Activated T-cell treated with anti-CD3 and anti-CD28 coated beads, Interleukin-2, amount 50 U/mL, for 4 hours (primary cell): ENCODE results near the gene TH. TPM values are rescaled to one million over a fixed set of nuclear protein-coding genes. Genes with fewer than 3 reads are reported as not detected.
"Not testable (repeated sequence)": the region's sequence is repeated elsewhere in the genome, so short reads cannot be mapped to it uniquely, and the experiment has no call there.

Experiments used
- ATAC-seq, 2 donors: fragments of 200-7000 bp; cut with Tn5 transposase; one replicate each; pipeline ENCODE4 v1.10.0; 2021
- DNase-seq: peaks from one replicate; pipeline ENCODE4 v3.0.0-alpha.2; 2020
- H3K27me3 Mint-ChIP-seq: one replicate; pipeline ENCODE4 v1.8.0; 2021; ENCODE audit warnings: low read depth, mixed read lengths
- H3K36me3 Mint-ChIP-seq: one replicate; pipeline ENCODE4 v1.8.0; 2022; ENCODE audit warnings: mixed read lengths; ENCODE audit not compliant: insufficient read depth
- H3K4me1 Mint-ChIP-seq: one replicate; pipeline ENCODE4 v1.8.0; 2021; ENCODE audit warnings: low read depth, mixed read lengths
- H3K4me3 Mint-ChIP-seq: one replicate; pipeline ENCODE4 v1.8.0; 2021; ENCODE audit warnings: mild to moderate bottlenecking, moderate library complexity, mixed read lengths
- H3K9me3 Mint-ChIP-seq: one replicate; pipeline ENCODE4 v1.8.0; 2021; ENCODE audit warnings: mixed read lengths
- total RNA-seq, 3 donors: library from RNA; stranded (reverse); gene quantifications; one replicate each; pipeline ENCODE4 v1.2.1, GENCODE V29; 2021

The TH gene
- total RNA-seq, 3 donors from 2014 or later: not detected

GRCh38 chr11:2182075-2182474 lies 10.5 kb upstream of the TH start:
- Mint-ChIP-seq H3K36me3 (no peaks in the 10 kb centered on the region), H3K4me1 (no peaks in the 10 kb centered on the region), H3K27me3 (peaks cover 8% of the 10 kb centered on the region), H3K9me3 (no peaks in the 10 kb centered on the region), H3K4me3 (no peak overlapping the region)
- DNase-seq (no peak), ATAC-seq (no peak)

- H3K4me3 Mint-ChIP-seq: no peak overlapping the region
- no peaks in the 10 kb centered on the region for H3K4me1 Mint-ChIP-seq
- DNase-seq: no peak
- no peak for ATAC-seq
- H3K9me3 Mint-ChIP-seq: no peaks in the 10 kb centered on the region
- H3K27me3 Mint-ChIP-seq: peaks cover 8% of the 10 kb centered on the region
- no peaks in the 10 kb centered on the region for H3K36me3 Mint-ChIP-seq
Measured at GRCh38 chr11:2180789-2181370, 9.3 kb upstream of the TH start.

DNA sequence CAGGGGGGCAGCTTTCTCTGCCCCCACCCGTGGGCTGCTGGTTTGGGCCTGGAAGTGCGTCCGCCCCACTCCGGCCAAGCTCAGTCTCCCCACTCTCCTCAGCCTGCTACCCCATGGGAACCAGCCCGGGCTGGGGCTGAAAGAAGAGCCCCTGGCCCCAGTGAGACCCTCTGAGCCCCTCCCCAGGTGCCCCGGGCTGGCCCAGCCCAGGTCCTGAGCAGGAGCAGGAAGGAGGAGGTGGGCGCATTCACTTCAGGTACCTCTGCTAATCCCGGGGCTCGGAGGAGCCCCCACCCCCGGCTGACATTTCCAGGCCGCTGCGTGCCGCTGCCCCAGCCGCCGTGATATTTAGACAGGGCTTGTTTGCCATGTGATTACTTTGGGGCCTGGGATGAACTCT lies 8.7 kb upstream of the TH start:
- no peaks in the 10 kb centered on the region for H3K9me3 Mint-ChIP-seq
- peaks cover 8% of the 10 kb centered on the region for H3K27me3 Mint-ChIP-seq
- H3K4me1 Mint-ChIP-seq: no peaks in the 10 kb centered on the region
- H3K36me3 Mint-ChIP-seq: no peaks in the 10 kb centered on the region
- DNase-seq (no peak), ATAC-seq (no peak)
- no peak overlapping the region for H3K4me3 Mint-ChIP-seq

DNA sequence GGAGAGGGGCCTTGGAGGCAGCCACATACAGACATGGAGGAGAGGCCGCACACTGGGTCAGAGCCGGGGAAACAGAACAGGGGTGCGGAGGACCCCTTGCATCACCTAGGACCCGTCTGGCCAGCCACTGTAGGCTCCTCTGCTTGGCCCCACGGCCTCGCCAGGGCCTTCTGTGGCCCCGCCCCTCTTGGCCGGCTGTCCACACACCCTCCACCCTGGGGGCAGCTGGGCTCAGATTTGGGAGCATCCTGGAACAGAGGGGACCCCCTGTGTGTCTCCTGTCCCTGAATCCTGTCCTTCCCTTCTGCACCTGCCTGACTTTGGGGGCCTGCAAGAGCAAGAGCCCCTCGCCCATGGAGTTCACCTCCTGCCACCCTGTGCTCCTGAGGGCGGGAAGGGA lies 7.9 kb upstream of the TH start:
- H3K4me1 Mint-ChIP-seq: no peaks in the 10 kb centered on the region
- ATAC-seq: no peak
- no peaks in the 10 kb centered on the region for H3K36me3 Mint-ChIP-seq
- H3K27me3 Mint-ChIP-seq: peaks cover under 1% of the 10 kb centered on the region
- DNase-seq: no peak
- no peak overlapping the region for H3K4me3 Mint-ChIP-seq
- H3K9me3 Mint-ChIP-seq: no peaks in the 10 kb centered on the region

DNA sequence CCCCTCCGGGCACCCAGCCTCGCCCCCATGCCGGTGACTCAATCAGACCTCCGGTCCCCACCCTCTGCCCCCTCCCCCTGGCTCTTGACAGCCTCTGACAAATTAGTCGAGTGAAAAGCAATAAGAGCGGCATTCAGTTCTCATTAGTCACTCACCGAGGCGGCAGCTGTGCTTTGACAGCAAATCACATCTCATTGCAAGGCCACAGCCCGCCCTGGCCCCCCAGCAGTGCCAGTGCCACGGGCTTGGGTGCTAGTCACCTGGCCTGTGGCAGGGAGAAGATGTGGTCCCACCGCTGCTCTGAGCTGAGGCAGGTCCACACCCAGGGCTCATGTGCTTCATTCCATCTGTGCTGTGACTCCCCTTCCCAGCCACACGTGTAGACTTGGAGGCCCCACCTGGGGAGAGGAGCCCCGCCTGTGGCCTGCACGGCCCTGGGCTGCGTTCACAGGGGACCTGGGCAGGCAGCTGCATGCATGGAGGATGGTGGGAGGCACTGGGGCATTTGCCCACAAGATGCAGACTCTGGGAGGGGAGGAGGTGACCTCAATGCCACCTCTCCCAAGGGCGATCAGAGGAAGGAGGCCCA lies 7.4 kb upstream of the TH start:
- no peak for DNase-seq
- Mint-ChIP-seq H3K4me3 (no peak overlapping the region), H3K4me1 (no peaks in the 10 kb centered on the region), H3K36me3 (no peaks in the 10 kb centered on the region), H3K27me3 (peaks cover 2% of the 10 kb centered on the region), H3K9me3 (no peaks in the 10 kb centered on the region)
- no peak for ATAC-seq

GRCh38 chr11:2178055-2178773 lies 6.6 kb upstream of the TH start:
- DNase-seq, H3K27me3 Mint-ChIP-seq, H3K4me1 Mint-ChIP-seq, ATAC-seq, H3K36me3 Mint-ChIP-seq, H3K4me3 Mint-ChIP-seq, H3K9me3 Mint-ChIP-seq: not testable (repeated sequence)

- ATAC-seq: no peak
- Mint-ChIP-seq H3K27me3 (peaks cover 2% of the 10 kb centered on the region), H3K4me3 (no peak overlapping the region), H3K36me3 (no peaks in the 10 kb centered on the region), H3K9me3 (no peaks in the 10 kb centered on the region), H3K4me1 (no peaks in the 10 kb centered on the region)
- no peak for DNase-seq
Measured at GRCh38 chr11:2177076-2177475, 5.5 kb upstream of the TH start.

DNA sequence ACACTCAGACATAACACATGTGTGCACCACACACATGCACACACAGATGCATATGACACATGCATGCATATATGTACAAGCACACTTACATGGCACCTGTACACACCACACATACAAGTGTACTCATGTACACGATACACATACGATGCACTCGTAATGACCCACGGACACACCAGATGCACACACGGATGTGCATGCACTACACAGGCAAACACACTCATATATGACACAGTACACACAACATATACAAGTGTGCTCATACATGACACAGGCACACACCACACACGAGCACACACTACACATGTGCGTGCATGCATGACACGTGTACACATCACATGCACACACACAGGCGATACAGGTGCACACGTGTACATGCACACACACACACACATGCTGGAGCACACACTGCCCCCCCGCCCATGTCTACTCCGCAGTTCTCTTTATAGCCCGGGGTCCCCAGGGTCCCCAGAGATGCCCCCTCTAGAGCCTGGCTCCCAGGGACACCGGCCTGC lies 4.8 kb upstream of the TH start:
- DNase-seq (no peak), ATAC-seq (no peak)
- peaks cover 2% of the 10 kb centered on the region for H3K27me3 Mint-ChIP-seq
- no peak overlapping the region for H3K4me3 Mint-ChIP-seq
- no peaks in the 10 kb centered on the region for H3K9me3 Mint-ChIP-seq
- H3K4me1 Mint-ChIP-seq: no peaks in the 10 kb centered on the region
- H3K36me3 Mint-ChIP-seq: no peaks in the 10 kb centered on the region

DNA sequence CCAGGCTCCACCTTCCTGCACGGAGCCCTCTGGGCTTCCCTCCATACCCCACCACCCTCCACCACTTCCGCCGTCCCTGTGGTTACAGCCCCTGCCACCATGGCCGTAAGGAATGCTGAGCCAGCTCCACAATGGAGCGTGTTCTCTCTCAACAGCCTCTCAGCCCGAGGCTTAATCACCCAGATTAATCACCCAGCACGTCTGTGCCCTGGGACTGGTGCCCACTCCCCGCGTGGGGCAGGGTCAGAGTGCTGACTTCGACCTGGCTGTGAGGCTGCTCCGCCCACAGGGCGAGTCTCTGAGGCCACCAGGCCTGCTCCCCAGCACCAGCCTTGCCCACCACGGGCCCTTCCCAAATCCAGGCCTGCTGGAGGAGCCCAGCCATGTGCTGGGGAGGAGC lies 4.0 kb upstream of the TH start:
- ATAC-seq (no peak), DNase-seq (no peak)
- H3K36me3 Mint-ChIP-seq: no peaks in the 10 kb centered on the region
- H3K9me3 Mint-ChIP-seq: no peaks in the 10 kb centered on the region
- H3K27me3 Mint-ChIP-seq: peaks cover 2% of the 10 kb centered on the region
- no peak overlapping the region for H3K4me3 Mint-ChIP-seq
- no peaks in the 10 kb centered on the region for H3K4me1 Mint-ChIP-seq

- no peaks in the 10 kb centered on the region for H3K9me3 Mint-ChIP-seq
- no peaks in the 10 kb centered on the region for H3K36me3 Mint-ChIP-seq
- DNase-seq: no peak
- no peak for ATAC-seq
- no peaks in the 10 kb centered on the region for H3K4me1 Mint-ChIP-seq
- H3K4me3 Mint-ChIP-seq: no peak overlapping the region
- H3K27me3 Mint-ChIP-seq: peaks cover 2% of the 10 kb centered on the region
Measured at GRCh38 chr11:2174361-2174760, 2.7 kb upstream of the TH start.

GRCh38 chr11:2173761-2174160 lies 2.1 kb upstream of the TH start:
- Mint-ChIP-seq H3K4me1 (no peaks in the 10 kb centered on the region), H3K9me3 (no peaks in the 10 kb centered on the region), H3K4me3 (no peak overlapping the region), H3K27me3 (peaks cover 2% of the 10 kb centered on the region), H3K36me3 (no peaks in the 10 kb centered on the region)
- DNase-seq: no peak
- ATAC-seq: no peak

DNA sequence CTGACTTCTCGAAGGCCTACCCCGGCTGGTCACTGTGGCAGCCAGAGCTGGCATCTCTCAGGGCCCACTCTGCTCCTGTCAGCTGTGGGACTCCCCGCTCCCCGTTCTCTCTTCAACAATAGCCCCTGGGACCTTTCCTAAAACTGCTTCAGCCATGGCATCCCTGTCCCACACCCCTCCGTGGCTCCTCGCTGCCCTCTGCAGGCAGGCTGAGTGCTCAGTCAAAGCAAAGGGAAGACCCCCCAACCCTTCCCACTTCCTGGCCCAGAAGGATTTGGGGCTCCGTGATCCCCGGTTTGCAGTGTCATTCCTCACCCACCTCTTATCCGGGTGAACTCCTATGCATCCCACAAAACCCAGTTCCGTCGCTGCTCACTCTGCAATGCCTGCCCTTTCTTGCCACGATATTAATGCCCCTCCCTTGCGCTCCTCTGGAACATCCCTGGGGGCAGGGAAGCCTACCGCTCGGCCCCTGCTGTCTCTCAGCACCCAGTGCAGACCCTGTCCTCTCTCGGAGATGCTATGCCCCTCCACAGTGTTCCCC lies 1.6 kb upstream of the TH start:
- ATAC-seq (no peak), DNase-seq (no peak)
- H3K36me3 Mint-ChIP-seq: no peaks in the 10 kb centered on the region
- no peaks in the 10 kb centered on the region for H3K9me3 Mint-ChIP-seq
- H3K4me1 Mint-ChIP-seq: no peaks in the 10 kb centered on the region
- H3K4me3 Mint-ChIP-seq: no peak overlapping the region
- peaks cover 2% of the 10 kb centered on the region for H3K27me3 Mint-ChIP-seq

- H3K27me3 Mint-ChIP-seq: peaks cover 2% of the 10 kb centered on the region
- H3K4me3 Mint-ChIP-seq: no peak overlapping the region
- H3K36me3 Mint-ChIP-seq: no peaks in the 10 kb centered on the region
- H3K9me3 Mint-ChIP-seq: no peaks in the 10 kb centered on the region
- DNase-seq: no peak
- ATAC-seq: no peak
- H3K4me1 Mint-ChIP-seq: no peaks in the 10 kb centered on the region
Measured at GRCh38 chr11:2172676-2173075, 1.1 kb upstream of the TH start.

DNA sequence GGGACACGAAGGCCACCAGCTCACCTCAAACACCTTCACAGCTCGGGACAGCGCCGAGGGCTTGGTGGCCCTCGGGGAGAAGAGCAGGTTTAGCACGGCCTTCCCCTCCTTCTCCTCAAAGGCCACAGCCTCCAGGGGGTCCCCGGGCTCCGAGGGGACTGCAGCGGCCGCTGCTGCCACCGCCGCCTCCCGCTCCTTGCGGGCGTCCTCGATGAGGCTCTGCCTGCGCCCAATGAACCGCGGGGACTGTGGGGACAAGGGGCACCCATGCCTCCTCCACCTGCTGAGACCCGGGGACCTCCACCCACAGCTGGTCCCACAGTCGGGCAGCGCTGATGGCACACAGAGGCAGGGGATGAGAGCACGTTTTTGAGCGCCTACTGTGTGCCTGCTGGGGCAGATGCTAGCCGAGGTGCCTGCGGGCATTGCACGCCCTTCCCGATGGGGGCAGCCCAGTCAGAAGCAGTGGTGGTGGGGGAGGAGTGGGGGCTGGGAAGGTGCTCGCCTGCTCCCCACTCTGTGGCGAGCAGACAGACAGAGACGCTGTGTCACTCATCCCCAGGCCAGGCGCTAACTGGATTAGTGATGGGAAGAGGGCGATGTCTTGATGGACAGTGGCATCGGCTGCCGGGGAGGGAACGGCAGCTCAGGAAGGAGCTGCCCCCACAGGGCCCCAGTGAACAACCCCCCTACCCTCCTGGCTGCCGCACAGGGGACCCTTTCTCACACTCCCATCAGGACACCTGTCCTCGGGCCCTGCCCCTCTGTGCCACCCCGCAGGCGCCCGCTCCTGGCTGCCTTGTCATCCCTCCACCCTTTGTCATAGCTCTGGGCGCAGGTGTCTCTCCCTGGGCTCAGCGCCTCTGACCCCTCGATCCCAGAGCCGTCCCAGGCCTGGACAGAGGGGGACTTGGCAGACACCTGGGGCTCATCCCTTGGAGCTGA lies 1.7 kb downstream of the TH start:
- peaks cover 8% of the 10 kb centered on the region for H3K27me3 Mint-ChIP-seq
- no peaks in the 10 kb centered on the region for H3K4me1 Mint-ChIP-seq
- no peak for ATAC-seq
- H3K9me3 Mint-ChIP-seq: no peaks in the 10 kb centered on the region
- DNase-seq: no peak
- no peaks in the 10 kb centered on the region for H3K36me3 Mint-ChIP-seq
- H3K4me3 Mint-ChIP-seq: no peak overlapping the region
